ENCODE data around the gene TYRO3. TPM values are rescaled to one million over a fixed set of nuclear protein-coding genes. Genes with fewer than 3 reads are reported as not detected.

The TYRO3 gene
- total RNA-seq, 2 experiments from 2014 or later: 0.42 to 0.47 TPM

DNA sequence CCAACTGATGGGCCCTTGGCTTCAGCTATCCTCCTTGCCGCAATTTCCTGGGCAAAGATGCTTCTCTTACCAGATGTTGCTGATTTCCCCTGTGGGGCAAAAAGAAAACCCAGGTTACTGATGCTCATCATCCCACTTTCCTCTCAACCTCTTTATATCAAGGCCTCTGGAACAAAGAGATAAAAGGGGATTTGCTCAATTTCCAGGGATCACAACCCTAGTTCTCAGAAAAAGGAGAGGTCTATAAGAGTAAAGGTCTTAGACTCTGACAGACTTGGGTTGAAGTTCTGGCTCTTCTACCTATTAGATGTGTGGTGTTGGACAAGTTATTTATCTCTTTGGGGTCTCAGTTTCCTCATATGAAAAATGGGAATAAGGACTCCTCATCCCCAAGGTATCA, 23.5 kb upstream of the TYRO3 start:
- no peak for DNase-seq
- no peaks in the 10 kb centered on the region for H3K9me3 ChIP-seq (ENCODE audit: control insufficient read depth in 1 of 2, insufficient read depth in 1 of 2, low read length in 2 of 2)
- no peak overlapping the region for H3K27ac ChIP-seq (ENCODE audit: low read depth in 1 of 2, low read length in 2 of 2)
- H3K27me3 Mint-ChIP-seq: no peaks in the 10 kb centered on the region
- no peak overlapping the region for H3K4me3 ChIP-seq (ENCODE audit: low read length)
- TF ChIP-seq, protein P1, sequence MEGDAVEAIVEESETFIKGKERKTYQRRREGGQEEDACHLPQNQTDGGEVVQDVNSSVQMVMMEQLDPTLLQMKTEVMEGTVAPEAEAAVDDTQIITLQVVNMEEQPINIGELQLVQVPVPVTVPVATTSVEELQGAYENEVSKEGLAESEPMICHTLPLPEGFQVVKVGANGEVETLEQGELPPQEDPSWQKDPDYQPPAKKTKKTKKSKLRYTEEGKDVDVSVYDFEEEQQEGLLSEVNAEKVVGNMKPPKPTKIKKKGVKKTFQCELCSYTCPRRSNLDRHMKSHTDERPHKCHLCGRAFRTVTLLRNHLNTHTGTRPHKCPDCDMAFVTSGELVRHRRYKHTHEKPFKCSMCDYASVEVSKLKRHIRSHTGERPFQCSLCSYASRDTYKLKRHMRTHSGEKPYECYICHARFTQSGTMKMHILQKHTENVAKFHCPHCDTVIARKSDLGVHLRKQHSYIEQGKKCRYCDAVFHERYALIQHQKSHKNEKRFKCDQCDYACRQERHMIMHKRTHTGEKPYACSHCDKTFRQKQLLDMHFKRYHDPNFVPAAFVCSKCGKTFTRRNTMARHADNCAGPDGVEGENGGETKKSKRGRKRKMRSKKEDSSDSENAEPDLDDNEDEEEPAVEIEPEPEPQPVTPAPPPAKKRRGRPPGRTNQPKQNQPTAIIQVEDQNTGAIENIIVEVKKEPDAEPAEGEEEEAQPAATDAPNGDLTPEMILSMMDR (IDR thresholded peaks at IDR 0.05): no peak
- no peak overlapping the region for H3K27ac Mint-ChIP-seq
- H3K27me3 ChIP-seq (ENCODE audit: control insufficient read depth in 1 of 2, insufficient read depth in 2 of 2, low read length in 2 of 2): no peaks in the 10 kb centered on the region
- no peak overlapping the region for H3K4me3 Mint-ChIP-seq
- H3K9me3 Mint-ChIP-seq: no peaks in the 10 kb centered on the region
- intact Hi-C loops (cut with DNase I, micrococcal nuclease): no loop called here
- H3K4me1 Mint-ChIP-seq (ENCODE audit: low read depth): peaks cover 13% of the 10 kb centered on the region
- ChIA-PET POLR2A (no interaction called here), CTCF (no interaction called here)
- H3K36me3 ChIP-seq (ENCODE audit: insufficient read depth, low read length): peaks cover 37% of the 10 kb centered on the region
- H3K36me3 Mint-ChIP-seq (ENCODE audit: low read depth): peaks cover 52% of the 10 kb centered on the region
- ATAC-seq (ENCODE audit: poor library complexity): no peak
- peaks cover 9% of the 10 kb centered on the region for H3K4me1 ChIP-seq (ENCODE audit: insufficient read depth, low read length)

GRCh38 chr15:41536866-41537265, 22.1 kb upstream of the TYRO3 start:
- Mint-ChIP-seq H3K9me3 (no peaks in the 10 kb centered on the region), H3K4me3 (no peak overlapping the region), H3K27ac (no peak overlapping the region), H3K4me1 (ENCODE audit: low read depth) (peaks cover 16% of the 10 kb centered on the region), H3K27me3 (no peaks in the 10 kb centered on the region), H3K36me3 (ENCODE audit: low read depth) (peaks cover 43% of the 10 kb centered on the region)
- Histone ChIP-seq H3K27me3 (ENCODE audit: control insufficient read depth in 1 of 2, insufficient read depth in 2 of 2, low read length in 2 of 2) (no peaks in the 10 kb centered on the region), H3K27ac (ENCODE audit: low read depth in 1 of 2, low read length in 2 of 2) (no peak overlapping the region), H3K9me3 (ENCODE audit: control insufficient read depth in 1 of 2, insufficient read depth in 1 of 2, low read length in 2 of 2) (no peaks in the 10 kb centered on the region), H3K4me1 (ENCODE audit: insufficient read depth, low read length) (peaks cover 7% of the 10 kb centered on the region), H3K4me3 (ENCODE audit: low read length) (no peak overlapping the region), H3K36me3 (ENCODE audit: insufficient read depth, low read length) (peaks cover 28% of the 10 kb centered on the region)
- TF ChIP-seq, protein P1 (IDR thresholded peaks at IDR 0.05): no peak
- ChIA-PET POLR2A (no interaction called here), CTCF (no interaction called here)
- ATAC-seq (ENCODE audit: poor library complexity): no peak
- DNase-seq: no peak
- intact Hi-C loops (cut with DNase I, micrococcal nuclease): no loop called here

- Mint-ChIP-seq H3K27me3 (no peaks in the 10 kb centered on the region), H3K9me3 (no peaks in the 10 kb centered on the region), H3K4me1 (ENCODE audit: low read depth) (peaks cover 33% of the 10 kb centered on the region), H3K36me3 (ENCODE audit: low read depth) (peaks cover 12% of the 10 kb centered on the region), H3K27ac (peak overlapping the region; percentile 85), H3K4me3 (peak overlapping the region; percentile 98)
- POLR2A ChIA-PET: interaction anchor here (0.5 to 2.3 kb wide), 9 partner anchors 11 to 665 kb away, joined by 3 to 22 read pairs (median 3); partner anchors contain the start of genes INO80, ITPKA, TYRO3 and VPS39
- H3K27me3 ChIP-seq (ENCODE audit: control insufficient read depth in 1 of 2, insufficient read depth in 2 of 2, low read length in 2 of 2): no peaks in the 10 kb centered on the region
- H3K4me1 ChIP-seq (ENCODE audit: insufficient read depth, low read length): peaks cover 16% of the 10 kb centered on the region
- TF ChIP-seq, protein P1 (IDR thresholded peaks at IDR 0.05): no peak
- ATAC-seq (ENCODE audit: poor library complexity): no peak
- CTCF ChIA-PET: interaction anchor here (1.1 to 2.1 kb wide), 3 partner anchors 14 to 231 kb away, joined by 5 to 21 read pairs (median 9); partner anchors contain the start of genes MAPKBP1 and TYRO3
- intact Hi-C loops (cut with DNase I, micrococcal nuclease): loop anchor here in 1 of 2 experiments (5.0 to 10.0 kb wide), 6 partner anchors 141 to 979 kb away; partner anchors contain the start of genes CCDC32, DNAJC17, GANC and INO80
- peak overlapping the region; percentile 59 to 75 for H3K27ac ChIP-seq (ENCODE audit: low read depth in 1 of 2, low read length in 2 of 2)
- peak overlapping the region; percentile 98 for H3K4me3 ChIP-seq (ENCODE audit: low read length)
- DNase-seq: peak in 1 of 14 experiments; percentile 5
- H3K36me3 ChIP-seq (ENCODE audit: insufficient read depth, low read length): no peaks in the 10 kb centered on the region
- H3K9me3 ChIP-seq (ENCODE audit: control insufficient read depth in 1 of 2, insufficient read depth in 1 of 2, low read length in 2 of 2): no peaks in the 10 kb centered on the region
These were observed 15.5 kb upstream of the TYRO3 start for GRCh38 chr15:41543521-41543870.
